Measurements from ENCODE around the gene PLEKHB2.

DNA sequence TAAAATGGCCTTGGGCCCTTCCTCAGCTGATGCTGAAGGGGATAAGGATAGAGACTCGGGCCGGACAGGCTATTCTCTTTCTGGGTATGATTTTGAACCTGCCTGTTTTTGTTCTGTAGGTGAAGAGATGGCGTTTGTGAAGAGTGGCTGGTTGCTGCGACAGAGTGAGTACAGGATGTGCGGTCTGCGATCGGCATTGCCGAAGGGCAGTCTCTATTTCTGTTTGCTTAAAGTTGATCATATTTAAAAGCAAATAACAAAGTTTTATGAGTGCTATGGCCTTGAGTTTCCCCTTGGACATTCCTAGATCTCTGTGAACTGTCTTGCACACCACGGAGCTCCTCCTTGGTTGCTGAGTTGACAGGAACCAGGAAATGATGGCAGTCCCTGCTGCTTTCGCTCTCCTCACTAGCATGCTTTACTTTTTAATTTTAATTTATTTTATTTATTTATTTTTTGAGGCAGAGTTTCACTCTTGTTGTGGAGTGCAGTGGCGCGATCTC is 15.7 kb downstream of the PLEKHB2 start:
- no peak for TF ChIP-seq POLR2A (IDR thresholded peaks at IDR 0.05)
- TF ChIP-seq, protein P1, sequence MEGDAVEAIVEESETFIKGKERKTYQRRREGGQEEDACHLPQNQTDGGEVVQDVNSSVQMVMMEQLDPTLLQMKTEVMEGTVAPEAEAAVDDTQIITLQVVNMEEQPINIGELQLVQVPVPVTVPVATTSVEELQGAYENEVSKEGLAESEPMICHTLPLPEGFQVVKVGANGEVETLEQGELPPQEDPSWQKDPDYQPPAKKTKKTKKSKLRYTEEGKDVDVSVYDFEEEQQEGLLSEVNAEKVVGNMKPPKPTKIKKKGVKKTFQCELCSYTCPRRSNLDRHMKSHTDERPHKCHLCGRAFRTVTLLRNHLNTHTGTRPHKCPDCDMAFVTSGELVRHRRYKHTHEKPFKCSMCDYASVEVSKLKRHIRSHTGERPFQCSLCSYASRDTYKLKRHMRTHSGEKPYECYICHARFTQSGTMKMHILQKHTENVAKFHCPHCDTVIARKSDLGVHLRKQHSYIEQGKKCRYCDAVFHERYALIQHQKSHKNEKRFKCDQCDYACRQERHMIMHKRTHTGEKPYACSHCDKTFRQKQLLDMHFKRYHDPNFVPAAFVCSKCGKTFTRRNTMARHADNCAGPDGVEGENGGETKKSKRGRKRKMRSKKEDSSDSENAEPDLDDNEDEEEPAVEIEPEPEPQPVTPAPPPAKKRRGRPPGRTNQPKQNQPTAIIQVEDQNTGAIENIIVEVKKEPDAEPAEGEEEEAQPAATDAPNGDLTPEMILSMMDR (IDR thresholded peaks at IDR 0.05): no peak

All from sigmoid colon (tissue), 3 donors.